NT2/D1 (cell line): ENCODE measurements around the gene AKAP13.

ENCODE experiments used
- SUZ12 ChIP-seq: IDR thresholded peaks from 2 replicates; pipeline ENCODE4 v1.6.1; 2011; ENCODE audit not compliant: insufficient read length, insufficient read depth; ENCODE audit errors: extremely low read depth
- YY1 ChIP-seq: IDR thresholded peaks from 2 replicates; pipeline ENCODE4 v1.6.1; 2011; ENCODE audit not compliant: insufficient read length, insufficient read depth
- ZNF274 ChIP-seq: IDR thresholded peaks from 2 replicates; pipeline ENCODE4 v1.6.1; 2011; ENCODE audit warnings: mild to moderate bottlenecking, low read depth, low read length

GRCh38 chr15:85595804-85596536 lies 215.6 kb downstream of the AKAP13 start:
- no peak for TF ChIP-seq ZNF274
- no peak for TF ChIP-seq YY1
- no peak for TF ChIP-seq SUZ12
